ENCODE measurements around the gene CRISPLD2. TPM values are rescaled to one million over a fixed set of nuclear protein-coding genes. Genes with fewer than 3 reads are reported as not detected.

The CRISPLD2 gene
- total and polyA plus RNA-seq, 8 donors = 13.8 to 106 (median 24.9) TPM

- H3K4me3 ChIP-seq = no peak overlapping the region
- H3K27ac ChIP-seq = no peak overlapping the region
Measured at GRCh38 chr16:84920333-84920732, 100.5 kb downstream of the CRISPLD2 start.

GRCh38 chr16:84922351-84923120, 102.8 kb downstream of the CRISPLD2 start:
- intact Hi-C loops (cut with DNase I) = no loop called here
- DNase-seq (peak in 2 of 4 donors; percentile 72 to 86), ATAC-seq (peak; percentile 65)
- Histone ChIP-seq H3K4me3 (no peak overlapping the region), H3K27me3 (peaks cover 0 to 4% of the 10 kb centered on the region in 2 donors), H3K4me1 (peaks cover 10 to 28% of the 10 kb centered on the region in 2 donors), H3K36me3 (no peaks in the 10 kb centered on the region), H3K9me3 (no peaks in the 10 kb centered on the region), H3K27ac (peak overlapping the region; percentile 26 to 33)
- no peak for TF ChIP-seq CTCF (IDR thresholded peaks at IDR 0.05)

More at GRCh38 chr16:84920333-84920732, 100.5 kb downstream of the CRISPLD2 start:
- DNase-seq (no peak), ATAC-seq (no peak)
- no peak for TF ChIP-seq CTCF (IDR thresholded peaks at IDR 0.05)
- no peaks in the 10 kb centered on the region for H3K36me3 ChIP-seq
- H3K9me3 ChIP-seq = no peaks in the 10 kb centered on the region
- H3K4me1 ChIP-seq = peaks cover 10 to 27% of the 10 kb centered on the region in 2 donors
- peaks cover 0 to 17% of the 10 kb centered on the region in 2 donors for H3K27me3 ChIP-seq
- intact Hi-C loops (cut with DNase I) = no loop called here

GRCh38 chr16:84924331-84925091, 104.7 kb downstream of the CRISPLD2 start:
- Histone ChIP-seq H3K27me3 (peaks cover 0 to 14% of the 10 kb centered on the region in 2 donors), H3K27ac (no peak overlapping the region), H3K4me1 (peaks cover 10 to 32% of the 10 kb centered on the region in 2 donors), H3K9me3 (no peaks in the 10 kb centered on the region), H3K4me3 (no peak overlapping the region), H3K36me3 (no peaks in the 10 kb centered on the region)
- TF ChIP-seq CTCF (IDR thresholded peaks at IDR 0.05) = no peak
- intact Hi-C loops (cut with DNase I) = no loop called here
- DNase-seq (no peak), ATAC-seq (no peak)

DNA sequence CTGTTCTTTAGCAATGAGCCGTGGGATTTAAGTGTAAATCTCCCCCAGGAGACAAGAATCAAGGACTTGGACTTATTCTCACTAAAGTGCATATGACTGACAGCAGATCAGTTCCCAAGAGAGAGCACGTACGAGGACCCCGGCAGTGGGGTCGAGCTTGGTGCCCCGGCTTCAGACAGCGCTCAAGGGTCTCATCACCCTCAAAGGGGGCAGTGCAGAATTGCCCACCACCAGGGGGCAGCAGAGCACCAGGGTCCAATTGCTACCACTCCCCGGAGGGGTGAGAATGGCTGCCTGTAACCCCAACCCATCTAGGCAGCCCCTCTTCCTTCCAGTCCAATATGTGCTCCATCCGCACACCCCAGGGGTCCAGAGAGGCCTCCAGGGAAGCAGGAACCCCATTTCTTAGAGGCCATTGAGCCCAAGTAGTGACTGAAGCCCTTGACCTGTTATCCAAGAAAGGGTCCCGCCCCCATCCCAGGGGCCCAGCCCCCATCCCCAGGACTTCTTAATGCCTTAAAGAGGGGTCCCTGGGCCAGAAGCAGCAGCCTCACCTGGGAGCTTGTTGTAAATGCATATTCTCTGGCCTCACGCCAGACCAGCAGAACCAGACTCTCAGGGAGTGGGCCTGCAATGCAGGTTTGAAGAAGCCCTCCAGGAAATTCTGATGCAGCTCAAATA, 105.4 kb downstream of the CRISPLD2 start:
- Histone ChIP-seq H3K27me3 (peaks cover 0 to 20% of the 10 kb centered on the region in 2 donors), H3K27ac (no peak overlapping the region), H3K4me3 (no peak overlapping the region), H3K9me3 (no peaks in the 10 kb centered on the region), H3K4me1 (peaks cover 10 to 32% of the 10 kb centered on the region in 2 donors), H3K36me3 (no peaks in the 10 kb centered on the region)
- peak; percentile 70 to 88 for TF ChIP-seq CTCF (IDR thresholded peaks at IDR 0.05)
- DNase-seq = peak in 1 of 4 donors; percentile 94
- peak; percentile 67 for ATAC-seq
- intact Hi-C loops (cut with DNase I) = no loop called here
